ENCODE results near the gene PACS2.

GRCh38 chr14:105326891-105327694, 12.5 kb downstream of the PACS2 start:
- TF ChIP-seq CTCF (IDR thresholded peaks at IDR 0.05) (no peak), POLR2A (IDR thresholded peaks at IDR 0.05) (no peak), EP300 (IDR thresholded peaks at IDR 0.05) (no peak)
